Smooth muscle cell (in vitro differentiated cells): ENCODE data around the gene FSTL4. TPM values are rescaled to one million over a fixed set of nuclear protein-coding genes. Genes with fewer than 3 reads are reported as not detected.

Experiments
- DNase-seq: peaks from one replicate; lab custom pipeline; 2025; ENCODE audit not compliant: unreplicated experiment; lab: John Stamatoyannopoulos, UW
- H2AFZ ChIP-seq: fragments of 200-600 bp; sonication (generic); 2 replicates; pipeline ENCODE4 v1.6.0; 2016; ENCODE audit warnings: antibody characterized with exemption, low read depth, mild to moderate bottlenecking
- H3F3A ChIP-seq: fragments of 200-600 bp; sonication (generic); 2 replicates; pipeline ENCODE4 v1.6.0; 2017; ENCODE audit warnings: antibody characterized with exemption, low read depth
- H3K27ac ChIP-seq: fragments of 200-600 bp; sonication (generic); 2 replicates; pipeline ENCODE4 v1.5.1; 2016; ENCODE audit warnings: low read depth, mild to moderate bottlenecking
- H3K27me3 ChIP-seq: fragments of 200-600 bp; sonication (generic); 2 replicates; pipeline ENCODE4 v1.6.1; 2016; ENCODE audit warnings: low read depth, mild to moderate bottlenecking
- H3K36me3 ChIP-seq: fragments of 200-600 bp; sonication (generic); 2 replicates; pipeline ENCODE4 v1.5.1; 2016; ENCODE audit warnings: low read depth
- H3K4me1 ChIP-seq: fragments of 200-600 bp; sonication (generic); 2 replicates; pipeline ENCODE4 v1.5.1; 2016; ENCODE audit warnings: low read depth
- H3K4me2 ChIP-seq: fragments of 200-600 bp; sonication (generic); 2 replicates; pipeline ENCODE4 v1.6.0; 2016; ENCODE audit warnings: mild to moderate bottlenecking
- H3K4me3 ChIP-seq: fragments of 200-600 bp; sonication (generic); 2 replicates; pipeline ENCODE4 v1.5.1; 2016; ENCODE audit warnings: mild to moderate bottlenecking
- H3K79me2 ChIP-seq: fragments of 200-600 bp; sonication (generic); 2 replicates; pipeline ENCODE4 v1.6.0; 2016; ENCODE audit warnings: low read depth, mild to moderate bottlenecking
- H3K9ac ChIP-seq: fragments of 200-600 bp; sonication (generic); 2 replicates; pipeline ENCODE4 v1.6.0; 2016; ENCODE audit warnings: low read depth
- H3K9me3 ChIP-seq: fragments of 200-600 bp; sonication (generic); replicated peaks from 2 replicates; pipeline ENCODE4 v1.5.1; 2016; ENCODE audit warnings: low read depth
- H4K20me1 ChIP-seq: fragments of 200-600 bp; sonication (generic); 2 replicates; pipeline ENCODE4 v1.6.0; 2016; ENCODE audit warnings: low read depth
- CTCF ChIP-seq: fragments of 200-600 bp; sonication (generic); IDR thresholded peaks from 2 replicates; pipeline ENCODE4 v1.5.1; 2017; ENCODE audit warnings: borderline replicate concordance, mild to moderate bottlenecking, antibody characterized with exemption; ENCODE audit not compliant: insufficient read depth, poor library complexity, severe bottlenecking
- WGBS: methylation state at CpG from one replicate; pipeline ENCODE4 v1.1.7; 2016; ENCODE audit warnings: low lambda C conversion rate; 5-methylcytosine and 5-hydroxymethylcytosine counted together
- polyA plus RNA-seq: library from polyadenylated mRNA; unstranded; fragments of >200 nt; fragmentation: Nextera tagmentation; extraction: Ambion mirVana; gene quantifications from 2 replicates; pipeline ENCODE4 v1.2.1, GENCODE V29; 2016
- total RNA-seq: library from RNA; depleted of rRNA; stranded (reverse); fragments of >200 nt; gene quantifications from 2 replicates; pipeline ENCODE4 v1.2.3, GENCODE V29; 2014

Gene FSTL4
- total and polyA plus RNA-seq, 2 experiments from 2014 or later: 0.49 TPM; not detected in 1

- no peaks in the 10 kb centered on the region for H3F3A ChIP-seq
- H3K4me1 ChIP-seq: no peaks in the 10 kb centered on the region
- no peaks in the 10 kb centered on the region for H3K36me3 ChIP-seq
- no peaks in the 10 kb centered on the region for H4K20me1 ChIP-seq
- no peak overlapping the region for H2AFZ ChIP-seq
- H3K4me3 ChIP-seq: no peak overlapping the region
- no peak for DNase-seq
- no peak overlapping the region for H3K27ac ChIP-seq
- no peak for TF ChIP-seq CTCF
- no peaks in the 10 kb centered on the region for H3K27me3 ChIP-seq
- H3K79me2 ChIP-seq: no peaks in the 10 kb centered on the region
- no peak overlapping the region for H3K9ac ChIP-seq
- 87% methylated on average over 12 of the region's 12 CpGs for WGBS
- H3K9me3 ChIP-seq: no peaks in the 10 kb centered on the region
- no peak overlapping the region for H3K4me2 ChIP-seq
These were observed 375.4 kb downstream of the FSTL4 start for GRCh38 chr5:133236976-133237375.

- Histone ChIP-seq H3K9me3 (no peaks in the 10 kb centered on the region), H3K79me2 (no peaks in the 10 kb centered on the region), H3K4me3 (no peak overlapping the region), H3K36me3 (no peaks in the 10 kb centered on the region), H4K20me1 (no peaks in the 10 kb centered on the region), H3K27me3 (no peaks in the 10 kb centered on the region), H2AFZ (no peak overlapping the region), H3K4me1 (no peaks in the 10 kb centered on the region), H3K27ac (no peak overlapping the region), H3K4me2 (no peak overlapping the region), H3F3A (no peaks in the 10 kb centered on the region), H3K9ac (no peak overlapping the region)
- WGBS: 85% methylated on average over 8 of the region's 8 CpGs
- TF ChIP-seq CTCF: no peak
- no peak for DNase-seq
These were observed 375.8 kb downstream of the FSTL4 start for GRCh38 chr5:133236541-133236951.

GRCh38 chr5:133235696-133236426 is 376.5 kb downstream of the FSTL4 start:
- Histone ChIP-seq H3K4me1 (no peaks in the 10 kb centered on the region), H2AFZ (no peak overlapping the region), H4K20me1 (no peaks in the 10 kb centered on the region), H3K36me3 (no peaks in the 10 kb centered on the region), H3K4me3 (no peak overlapping the region), H3K9ac (no peak overlapping the region), H3K27ac (no peak overlapping the region), H3K27me3 (no peaks in the 10 kb centered on the region), H3K79me2 (no peaks in the 10 kb centered on the region), H3F3A (no peaks in the 10 kb centered on the region), H3K4me2 (peak overlapping the region; percentile 36), H3K9me3 (no peaks in the 10 kb centered on the region)
- no peak for DNase-seq
- WGBS: 87% methylated on average over 9 of the region's 9 CpGs
- no peak for TF ChIP-seq CTCF

- DNase-seq: no peak
- Histone ChIP-seq H3K9ac (no peak overlapping the region), H4K20me1 (no peaks in the 10 kb centered on the region), H3F3A (no peaks in the 10 kb centered on the region), H3K4me2 (no peak overlapping the region), H3K4me3 (no peak overlapping the region), H3K9me3 (no peaks in the 10 kb centered on the region), H3K27me3 (no peaks in the 10 kb centered on the region), H3K79me2 (no peaks in the 10 kb centered on the region), H3K4me1 (no peaks in the 10 kb centered on the region), H3K27ac (no peak overlapping the region), H3K36me3 (no peaks in the 10 kb centered on the region), H2AFZ (no peak overlapping the region)
- no peak for TF ChIP-seq CTCF
- 95% methylated on average over 6 of the region's 6 CpGs for WGBS
These were observed 377.4 kb downstream of the FSTL4 start for GRCh38 chr5:133234911-133235310.
